ENCODE results near the gene BMPER. TPM values are rescaled to one million over a fixed set of nuclear protein-coding genes. Genes with fewer than 3 reads are reported as not detected.

The BMPER gene
- total RNA-seq, 3 donors from 2014 or later (not counting 1 experiment from before 2014, with no cell fraction given) = 0.32 to 0.64 (median 0.50) TPM

DNA sequence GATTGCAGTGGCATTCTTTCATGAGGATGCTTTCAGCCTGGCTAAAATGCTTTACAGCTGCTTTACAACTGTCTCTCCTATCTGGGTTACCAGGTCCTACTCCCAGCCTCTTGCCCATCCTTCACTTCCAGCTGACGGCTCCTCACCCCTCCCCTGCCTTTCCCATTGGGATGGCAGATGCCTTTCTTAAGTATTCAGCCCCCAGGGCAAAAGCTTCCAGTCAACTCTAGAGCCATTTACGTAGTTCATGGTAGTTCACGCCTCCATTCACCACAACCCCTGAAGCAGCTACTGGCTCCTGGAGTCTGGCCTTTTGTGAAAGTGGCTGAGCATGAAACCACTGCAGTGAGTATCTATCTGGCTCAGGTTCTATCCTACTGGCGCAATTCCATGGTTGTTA is 17.2 kb upstream of the BMPER start:
- H3K4me3 ChIP-seq (ENCODE audit: low read length) = no peak overlapping the region
- Mint-ChIP-seq H3K27ac (no peak overlapping the region), H3K36me3 (no peaks in the 10 kb centered on the region), H3K9me3 (no peaks in the 10 kb centered on the region), H3K4me3 (no peak overlapping the region), H3K4me1 (peaks cover 0 to 6% of the 10 kb centered on the region in 2 donors), H3K27me3 (ENCODE audit: low read depth in 2 of 2) (peaks cover 0 to 5% of the 10 kb centered on the region in 2 donors)
- 84% methylated on average over 4 of the region's 4 CpGs for WGBS (ENCODE audit: insufficient coverage)
- ATAC-seq = no peak
- DNase-seq = no peak
- H3K4me1 ChIP-seq (ENCODE audit: control insufficient read depth, insufficient read depth, low read length) = no peaks in the 10 kb centered on the region
- TF ChIP-seq CTCF (IDR thresholded peaks at IDR 0.05) = no peak
- no peaks in the 10 kb centered on the region for H3K27me3 ChIP-seq (ENCODE audit: control insufficient read depth, insufficient read depth, low read length)
- no peaks in the 10 kb centered on the region for H3K9me3 ChIP-seq (ENCODE audit: control insufficient read depth, insufficient read depth, low read length)
- intact Hi-C loops (cut with micrococcal nuclease) = no loop called here
- no peaks in the 10 kb centered on the region for H3K36me3 ChIP-seq (ENCODE audit: control insufficient read depth, insufficient read depth, low read length)
- H3K27ac ChIP-seq (ENCODE audit: low read length) = no peak overlapping the region

DNA sequence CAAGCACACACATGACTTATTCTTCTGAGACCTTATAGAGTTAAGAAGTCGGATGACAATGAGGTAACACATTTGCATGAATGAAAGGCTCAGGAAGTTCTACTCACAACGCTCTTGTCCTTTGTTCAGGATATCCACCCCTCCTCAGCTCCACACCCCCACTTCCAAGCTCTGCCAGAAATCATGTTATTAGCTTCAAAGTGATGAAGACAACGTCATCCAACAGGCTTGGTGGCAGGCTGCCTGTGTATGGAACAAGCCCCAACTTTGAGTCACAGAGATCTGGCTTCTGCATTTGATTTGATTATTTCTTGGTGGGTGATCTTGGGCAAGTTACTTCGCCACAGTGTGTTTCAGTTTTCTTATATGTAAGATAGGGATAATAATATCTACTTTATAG is 12.4 kb upstream of the BMPER start:
- intact Hi-C loops (cut with micrococcal nuclease) = loop anchor here (10.0 kb wide), 1 partner anchor 128 kb away; no protein-coding TSS in a partner anchor
- DNase-seq (no peak), ATAC-seq (no peak)
- Mint-ChIP-seq H3K36me3 (no peaks in the 10 kb centered on the region), H3K4me3 (no peak overlapping the region), H3K4me1 (peaks cover 12 to 13% of the 10 kb centered on the region in 2 donors), H3K27ac (no peak overlapping the region), H3K27me3 (ENCODE audit: low read depth in 2 of 2) (peaks cover 11 to 26% of the 10 kb centered on the region in 2 donors), H3K9me3 (no peaks in the 10 kb centered on the region)
- H3K27me3 ChIP-seq (ENCODE audit: control insufficient read depth, insufficient read depth, low read length) = no peaks in the 10 kb centered on the region
- no peak for TF ChIP-seq CTCF (IDR thresholded peaks at IDR 0.05)
- 85% methylated on average over 4 of the region's 4 CpGs for WGBS (ENCODE audit: insufficient coverage)
- H3K36me3 ChIP-seq (ENCODE audit: control insufficient read depth, insufficient read depth, low read length) = no peaks in the 10 kb centered on the region
- no peak overlapping the region for H3K27ac ChIP-seq (ENCODE audit: low read length)
- H3K4me1 ChIP-seq (ENCODE audit: control insufficient read depth, insufficient read depth, low read length) = peaks cover 5% of the 10 kb centered on the region
- H3K9me3 ChIP-seq (ENCODE audit: control insufficient read depth, insufficient read depth, low read length) = no peaks in the 10 kb centered on the region
- no peak overlapping the region for H3K4me3 ChIP-seq (ENCODE audit: low read length)

DNA sequence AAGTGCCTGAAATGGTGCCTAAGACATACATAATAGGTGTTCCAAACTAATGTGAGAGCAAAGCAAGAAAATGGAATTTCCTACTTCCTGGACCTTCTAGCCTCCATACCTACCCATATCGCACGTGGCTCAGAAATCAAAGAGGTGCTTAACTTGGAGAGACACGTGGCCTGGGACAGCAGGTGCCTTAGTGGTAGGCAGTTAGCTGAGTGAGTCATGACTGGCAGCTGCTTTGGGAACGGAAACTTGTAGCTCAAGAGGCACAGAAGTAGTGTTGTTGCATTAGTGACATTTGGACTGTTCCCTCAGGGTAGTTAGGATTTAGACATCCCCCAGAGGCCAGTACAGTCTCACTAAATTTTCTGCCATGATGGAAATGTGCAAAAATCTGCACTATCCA is 12.0 kb upstream of the BMPER start:
- Mint-ChIP-seq H3K4me1 (peaks cover 12 to 13% of the 10 kb centered on the region in 2 donors), H3K4me3 (no peak overlapping the region), H3K9me3 (no peaks in the 10 kb centered on the region), H3K27me3 (ENCODE audit: low read depth in 2 of 2) (peaks cover 15 to 30% of the 10 kb centered on the region in 2 donors), H3K36me3 (no peaks in the 10 kb centered on the region), H3K27ac (no peak overlapping the region)
- Histone ChIP-seq H3K9me3 (ENCODE audit: control insufficient read depth, insufficient read depth, low read length) (no peaks in the 10 kb centered on the region), H3K4me3 (ENCODE audit: low read length) (no peak overlapping the region), H3K36me3 (ENCODE audit: control insufficient read depth, insufficient read depth, low read length) (no peaks in the 10 kb centered on the region), H3K27ac (ENCODE audit: low read length) (no peak overlapping the region), H3K27me3 (ENCODE audit: control insufficient read depth, insufficient read depth, low read length) (no peaks in the 10 kb centered on the region), H3K4me1 (ENCODE audit: control insufficient read depth, insufficient read depth, low read length) (peaks cover 5% of the 10 kb centered on the region)
- 72% methylated on average over 4 of the region's 4 CpGs for WGBS (ENCODE audit: insufficient coverage)
- ATAC-seq = no peak
- intact Hi-C loops (cut with micrococcal nuclease) = loop anchor here (10.0 kb wide), 1 partner anchor 129 kb away; no protein-coding TSS in a partner anchor
- DNase-seq = no peak
- no peak for TF ChIP-seq CTCF (IDR thresholded peaks at IDR 0.05)
